Hematopoietic multipotent progenitor cell treated with erythropoietin and hydrocortisone succinate and interleukin-3 and kit ligand, for 15 days (in vitro differentiated cells): ENCODE results near the gene ALAS1.

Experiments
- DNase-seq: peaks from one replicate; pipeline ENCODE4 v3.0.0-alpha.2; 2015; ENCODE audit warnings: low spot score

The ALAS1 gene

DNA sequence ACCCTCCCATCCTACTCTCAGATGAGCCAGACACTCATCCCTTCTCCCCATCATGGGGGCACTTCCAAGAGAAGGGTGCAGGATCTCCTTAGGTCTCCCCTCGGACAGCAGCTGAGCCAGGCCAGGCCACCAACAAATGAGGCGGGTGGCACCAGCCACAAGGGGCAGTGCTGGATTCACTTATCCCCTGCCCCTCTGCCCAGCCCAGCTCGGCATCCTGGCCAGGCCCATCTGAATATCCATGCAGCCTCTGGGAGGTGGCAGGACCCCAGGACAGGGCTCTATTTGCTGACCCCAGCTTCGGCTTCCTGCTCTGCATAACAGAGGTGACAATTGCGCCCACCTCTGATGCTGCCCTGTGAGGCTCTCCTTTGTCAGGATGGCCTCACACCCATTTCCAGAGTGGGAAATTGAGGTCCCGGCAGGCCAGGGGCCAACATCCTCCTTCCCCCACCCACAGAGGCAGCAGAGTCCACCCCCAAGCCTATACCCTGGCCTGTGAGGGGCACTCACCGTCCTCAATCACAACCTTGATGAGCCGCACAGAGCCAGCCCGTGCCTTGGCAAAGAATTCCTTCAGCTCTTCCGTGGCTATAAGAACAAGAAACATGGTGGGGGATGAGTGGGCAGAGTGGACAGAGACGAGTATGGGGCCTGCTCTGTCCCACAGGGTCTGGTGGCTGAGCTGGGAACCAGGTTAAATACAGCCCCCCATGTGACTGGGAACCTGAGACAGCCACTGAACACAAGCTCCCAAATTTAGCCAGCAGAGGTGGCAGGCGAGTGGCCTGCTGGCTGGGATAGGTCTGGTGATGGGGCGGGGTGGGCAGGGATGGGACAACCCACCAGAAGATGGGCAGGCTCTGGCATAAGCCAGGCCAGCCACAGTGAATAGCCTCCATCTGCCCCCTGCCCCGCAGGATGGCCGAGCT is 36.8 kb downstream of the ALAS1 start:
- no peak for DNase-seq

DNA sequence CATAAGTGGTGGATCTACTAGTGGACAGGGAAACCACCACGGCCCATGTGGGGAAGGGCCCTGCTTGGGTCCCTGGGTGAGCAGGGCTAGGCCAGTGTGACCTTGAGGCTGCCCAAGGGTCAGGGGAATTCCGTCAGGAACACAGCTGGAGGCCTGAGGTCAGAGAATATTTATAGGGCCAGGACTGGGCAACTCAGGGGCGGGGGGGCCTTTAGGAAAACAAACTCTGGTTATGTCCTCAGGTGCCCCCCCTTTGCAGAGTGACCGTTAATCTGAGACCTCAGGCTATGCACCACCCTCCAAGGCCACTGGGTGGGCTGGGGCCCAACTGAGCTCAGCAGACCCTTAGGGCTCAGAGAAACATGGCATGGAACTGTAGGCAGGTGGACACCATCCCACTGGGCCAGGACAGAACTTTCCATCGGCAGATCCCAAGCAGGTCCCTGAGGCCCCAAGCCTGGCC is 38.5 kb downstream of the ALAS1 start:
- DNase-seq = no peak

DNA sequence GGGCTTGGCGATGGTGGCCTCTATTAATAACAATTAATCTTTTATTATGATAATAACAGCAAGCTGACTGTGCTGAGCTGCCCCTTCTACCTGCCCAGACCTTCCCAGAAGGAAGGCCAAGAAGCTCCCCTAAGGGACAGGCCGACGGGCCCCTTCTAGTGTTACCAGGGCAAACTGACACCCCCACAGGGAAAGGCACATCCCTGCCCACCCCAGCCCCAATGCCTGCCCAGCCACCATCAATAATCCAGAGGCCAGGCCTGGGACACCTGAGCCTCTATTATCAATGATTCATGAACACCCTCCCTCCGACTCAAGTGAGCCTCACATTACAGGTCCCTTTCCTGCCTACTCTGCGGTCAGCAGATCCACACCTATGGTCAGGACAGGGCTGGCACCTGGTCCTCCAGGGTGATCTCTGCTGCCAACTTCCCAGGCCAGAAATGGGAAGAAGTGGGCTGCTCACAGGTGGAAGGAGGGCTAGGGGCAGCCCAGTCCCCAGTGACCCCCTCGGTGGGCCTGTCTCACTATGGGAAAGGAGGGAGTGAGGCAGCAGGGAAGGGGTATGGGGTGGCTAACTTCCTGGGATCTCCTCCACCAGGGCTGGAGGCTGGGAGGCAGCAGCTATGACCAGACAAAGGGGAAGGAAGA is 39.2 kb downstream of the ALAS1 start:
- no peak for DNase-seq

DNA sequence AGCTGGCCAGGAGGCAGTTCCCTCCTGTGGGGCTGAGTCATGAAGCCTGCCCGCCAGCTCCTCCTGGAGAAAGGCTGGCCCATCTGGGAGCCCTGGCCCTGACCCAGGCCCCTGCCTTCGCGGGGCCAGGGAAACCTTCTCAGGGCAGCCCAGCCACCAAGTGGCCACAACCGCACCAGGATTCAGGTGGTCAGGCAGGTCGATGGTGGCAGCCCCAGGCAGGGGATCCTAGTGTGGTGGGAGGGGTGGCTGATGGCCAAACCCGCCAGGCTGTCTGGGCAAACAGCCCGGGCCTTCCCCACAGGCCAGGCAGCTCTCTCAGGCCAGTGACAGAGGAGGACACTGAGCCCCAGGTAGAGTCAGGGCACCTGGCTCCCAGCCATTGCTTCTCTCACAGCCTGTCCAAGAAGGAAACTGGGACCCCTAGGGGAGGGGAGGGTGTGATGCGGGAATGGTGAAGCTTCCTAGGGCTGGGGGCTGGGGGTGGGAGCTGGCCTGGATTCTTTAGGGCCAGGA is 39.8 kb downstream of the ALAS1 start:
- no peak for DNase-seq

DNA sequence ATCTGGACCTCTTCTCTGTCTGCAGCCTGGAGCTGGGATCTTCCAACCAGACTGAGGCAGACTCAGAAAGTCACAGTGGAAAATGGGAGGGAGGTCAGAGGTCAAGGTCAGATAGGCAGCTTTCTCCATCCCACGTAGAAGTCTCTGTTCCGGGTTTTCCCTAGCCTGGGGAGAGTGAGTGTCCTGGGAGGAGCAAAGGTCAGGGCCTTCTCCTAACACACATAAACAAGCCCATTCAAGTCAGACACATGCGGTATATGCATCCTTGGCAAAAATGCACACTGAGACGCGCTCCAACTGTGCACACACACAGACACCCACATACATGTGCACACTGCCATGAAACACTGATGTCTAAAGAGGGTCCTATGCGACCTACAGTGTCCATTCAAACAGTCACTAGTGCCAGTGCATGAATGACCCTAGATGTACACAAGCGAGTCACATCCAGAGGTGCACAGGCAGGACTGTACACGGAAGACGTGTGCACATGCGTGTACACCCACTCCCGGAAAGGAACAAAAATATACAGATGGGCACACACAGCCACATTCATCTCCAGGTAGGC is 40.3 kb downstream of the ALAS1 start:
- no peak for DNase-seq

DNA sequence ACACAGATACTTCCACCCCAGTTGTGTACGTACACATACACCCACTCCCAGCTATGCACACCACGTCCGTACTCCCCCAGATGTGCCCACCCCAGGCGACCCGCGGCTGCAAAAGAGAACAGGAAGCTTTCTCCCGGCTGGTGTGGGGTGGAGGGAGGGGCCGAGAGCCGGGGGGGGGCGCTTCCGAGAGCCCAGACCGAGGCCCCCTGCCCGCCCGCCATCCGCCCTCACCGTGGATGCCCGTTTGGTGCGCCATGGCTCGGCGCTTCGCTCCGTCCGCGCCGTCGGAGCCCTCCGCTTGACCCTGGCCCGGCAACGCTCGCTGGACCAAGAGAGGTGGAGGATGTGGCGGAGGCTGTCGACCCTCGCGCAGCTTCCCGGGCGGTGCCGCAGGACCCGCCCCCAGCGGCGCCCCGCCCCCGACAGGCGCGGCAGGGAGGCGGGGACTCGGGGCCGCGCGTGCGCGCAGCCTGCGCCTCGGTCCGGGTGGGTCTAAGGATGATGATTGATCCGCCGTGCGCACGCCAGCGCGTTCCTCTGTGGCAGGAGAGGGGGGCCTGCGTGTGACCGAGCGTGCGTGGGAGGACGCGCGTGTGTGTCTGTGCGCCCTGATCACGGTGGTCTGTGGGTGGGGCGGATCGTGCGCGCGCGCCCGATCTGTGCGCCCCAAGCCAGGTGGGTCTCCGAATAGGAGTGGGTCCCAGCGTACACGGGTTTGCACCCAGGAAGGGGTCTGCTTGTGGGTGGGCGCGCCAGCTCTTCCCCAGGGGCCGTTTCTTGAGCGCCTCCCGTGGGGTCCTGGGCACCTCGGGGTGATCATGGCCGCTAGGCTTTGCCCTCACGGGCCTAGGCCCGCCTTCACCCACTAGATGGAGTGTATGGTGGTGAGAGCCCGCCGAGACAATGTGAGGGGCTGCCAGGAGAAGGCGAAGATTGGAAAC is 41.1 kb downstream of the ALAS1 start, which contains the start of gene TWF2:
Gene TWF2, minus strand, starts transcription at position 398 of the 941 bp plus-strand sequence. Its CDS starts 142 bp downstream, at position 256.
- DNase-seq = peak; percentile 75

DNA sequence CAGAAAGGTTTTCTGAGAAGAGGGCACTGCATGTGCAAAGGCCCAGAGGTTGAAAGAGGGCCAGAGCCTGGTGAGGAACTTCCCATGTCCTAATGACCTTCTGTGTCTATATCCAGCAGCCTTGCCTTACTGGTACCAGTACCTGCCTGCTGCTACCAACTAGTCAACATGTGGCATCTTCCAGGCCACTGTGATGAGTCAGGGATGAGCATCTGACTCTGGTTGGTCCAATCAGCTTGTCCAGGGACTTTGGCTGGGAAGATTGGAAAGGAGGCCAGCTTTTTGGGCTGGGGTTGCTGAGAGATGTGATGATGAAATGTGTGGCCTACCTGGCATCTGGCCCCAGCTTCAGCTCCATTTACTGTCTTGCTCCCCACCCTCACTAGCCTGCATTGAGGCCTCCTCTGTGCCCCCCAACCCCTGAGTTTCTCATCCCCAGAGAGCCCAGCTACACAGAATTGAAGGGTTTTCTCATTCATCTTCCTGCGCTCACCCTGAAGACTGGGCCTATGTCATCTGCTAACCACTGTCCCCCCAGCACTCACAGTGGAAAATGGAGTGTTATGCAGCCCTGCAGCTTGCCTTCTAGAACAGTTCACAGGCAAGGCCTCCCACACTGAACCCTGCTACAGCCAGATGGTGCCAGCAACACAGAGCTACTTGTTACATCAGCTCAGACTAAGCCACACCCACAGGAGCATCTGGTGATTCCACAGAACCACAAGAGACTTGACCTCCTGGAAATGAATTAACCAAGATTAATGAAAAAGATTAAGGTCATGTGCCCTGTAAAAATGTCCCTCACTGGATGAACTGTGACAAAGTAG is 42.3 kb downstream of the ALAS1 start:
- DNase-seq = peak; percentile 85

DNA sequence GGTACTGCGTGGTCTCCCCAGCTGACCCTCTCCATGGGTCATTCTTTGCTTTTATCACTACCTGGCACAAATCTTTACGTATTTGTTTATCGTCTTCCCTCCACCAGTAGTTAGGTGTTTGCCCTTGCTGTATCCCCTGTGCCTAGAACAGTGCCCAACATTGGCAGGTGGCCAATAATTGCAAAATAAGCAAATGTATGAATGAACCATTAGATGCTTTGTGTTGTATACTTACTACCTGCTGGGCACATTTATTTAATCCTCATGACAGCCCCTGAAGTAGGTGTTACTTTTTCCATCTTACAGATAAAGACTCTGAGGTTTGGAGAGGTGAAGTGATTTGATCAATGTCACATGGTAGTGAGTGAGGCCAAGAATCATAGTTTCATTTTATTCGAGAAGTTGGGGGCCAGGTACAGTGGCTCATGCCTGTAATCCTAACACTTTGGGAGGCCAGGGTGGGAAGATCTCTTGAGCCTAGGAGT is 43.0 kb downstream of the ALAS1 start:
- no peak for DNase-seq

DNA sequence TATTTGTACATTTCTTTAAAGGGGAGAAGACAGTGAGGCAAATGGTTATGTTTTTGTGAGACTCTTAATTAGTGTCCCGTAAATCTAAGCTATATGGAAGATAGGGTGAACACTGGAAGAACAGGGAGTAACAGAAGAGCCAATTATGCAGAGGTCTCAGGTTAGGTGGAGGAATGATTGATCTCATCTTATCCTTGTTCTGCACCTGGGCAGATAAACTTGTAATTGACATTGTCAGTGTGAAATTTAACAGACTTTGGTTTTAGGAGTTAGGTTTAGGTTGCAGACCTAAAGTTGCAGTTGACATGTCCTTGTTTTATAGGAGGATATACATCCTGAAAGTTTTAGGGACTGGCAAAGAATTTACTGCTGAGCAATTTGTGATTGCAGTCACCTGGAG is 44.1 kb downstream of the ALAS1 start:
- DNase-seq = no peak

DNA sequence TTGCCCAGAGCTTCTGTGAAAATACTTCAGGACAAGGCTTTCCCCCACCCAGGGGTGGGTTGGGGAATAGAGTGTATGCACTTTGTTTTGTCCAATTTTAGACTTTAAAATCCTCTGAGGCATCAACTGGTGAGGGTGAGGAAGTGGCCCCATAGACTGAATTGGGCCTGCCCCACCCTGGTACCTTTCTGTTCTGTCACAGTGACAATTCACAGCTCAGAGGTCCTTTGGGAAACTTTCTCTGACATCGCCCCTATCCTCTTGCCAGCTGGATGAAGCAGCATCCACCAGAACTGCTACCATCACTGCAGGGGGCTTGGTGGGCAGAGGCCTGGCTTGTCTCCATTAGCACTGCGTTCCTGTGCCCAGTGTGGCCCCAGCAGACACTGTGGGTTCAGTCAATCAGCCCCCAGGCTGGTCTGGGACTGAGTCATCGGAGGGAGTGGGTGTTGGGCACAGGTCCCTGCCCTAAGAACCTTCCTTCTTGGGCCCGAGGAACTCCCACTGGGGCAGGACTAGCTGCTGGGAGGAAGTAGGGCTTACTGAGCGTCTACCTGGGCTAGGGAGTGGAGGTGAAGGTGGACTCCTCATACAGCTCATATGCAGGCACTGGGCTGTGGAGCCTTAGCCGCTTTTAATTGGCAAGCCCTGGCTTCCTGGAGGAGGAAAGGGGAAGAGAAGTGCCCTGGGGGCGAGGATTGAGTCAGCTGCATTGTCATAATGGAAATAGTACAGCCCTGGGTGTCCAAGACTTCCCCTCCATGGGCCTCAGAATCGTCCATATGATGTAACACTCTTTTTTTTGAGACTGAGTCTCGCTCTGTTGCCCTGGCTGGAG is 46.0 kb downstream of the ALAS1 start:
- no peak for DNase-seq

DNA sequence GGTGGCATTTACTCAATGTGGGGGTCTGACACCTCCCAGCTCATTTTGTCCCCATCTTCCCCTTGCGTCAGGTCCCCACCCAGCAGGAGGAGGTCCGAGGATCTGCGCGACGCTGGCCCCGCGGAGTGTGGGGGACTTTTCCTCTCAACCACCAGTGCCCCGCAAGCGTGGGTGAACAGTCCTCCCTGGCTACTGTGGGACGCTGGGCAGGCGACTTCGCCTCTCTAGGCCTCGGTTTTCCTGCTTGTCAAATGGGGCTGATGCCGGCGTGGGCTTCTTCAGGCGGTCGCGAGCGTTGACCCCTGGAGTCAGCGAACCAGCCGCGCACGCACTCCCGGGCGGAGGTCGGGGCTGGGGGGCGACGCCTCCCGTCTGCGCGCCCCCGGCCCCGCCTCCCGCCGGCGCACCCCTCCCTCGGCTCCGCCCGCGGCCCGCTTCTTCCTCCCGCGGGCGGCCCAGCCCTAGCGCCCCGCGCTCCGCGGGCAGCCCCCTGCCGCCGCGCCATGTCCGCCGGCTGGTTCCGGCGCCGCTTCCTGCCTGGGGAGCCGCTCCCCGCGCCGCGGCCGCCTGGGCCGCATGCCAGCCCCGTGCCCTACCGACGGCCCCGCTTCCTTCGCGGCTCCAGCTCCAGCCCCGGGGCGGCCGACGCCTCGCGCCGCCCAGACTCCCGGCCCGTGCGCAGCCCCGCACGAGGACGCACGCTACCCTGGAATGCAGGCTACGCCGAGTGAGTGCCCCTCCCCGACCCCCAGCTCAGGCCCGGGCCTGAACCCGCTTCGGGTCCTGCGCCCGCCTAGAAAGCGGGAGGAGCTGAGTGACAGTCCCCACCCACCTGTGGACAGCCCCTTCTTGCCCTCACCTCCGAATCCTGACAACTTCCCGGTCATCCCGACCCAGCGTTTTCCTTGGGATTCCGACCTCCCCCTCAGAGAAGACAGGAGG is 47.6 kb downstream of the ALAS1 start, which contains the start of gene PPM1M:
Gene PPM1M, plus strand, starts transcription at position 438 of the 942 bp plus-strand sequence. Its CDS starts 66 bp downstream, at position 504.
- DNase-seq = no peak

DNA sequence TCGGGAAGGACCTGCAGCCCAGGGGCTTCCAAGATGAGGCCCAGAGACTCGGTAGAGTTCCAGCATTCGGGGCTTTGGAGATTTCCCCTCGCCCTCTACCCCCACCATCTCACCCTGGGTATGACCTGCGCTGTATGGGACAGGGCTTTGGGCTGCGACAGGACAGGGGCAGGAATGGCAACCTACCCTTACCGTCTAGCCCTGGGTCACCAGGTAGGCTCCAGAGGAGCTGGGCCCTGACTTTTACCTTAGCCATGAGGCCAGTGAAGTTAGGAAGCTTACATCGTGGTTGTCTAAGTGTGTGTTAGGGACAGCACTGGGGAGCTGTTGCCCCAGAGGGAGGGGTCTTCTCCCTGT is 48.3 kb downstream of the ALAS1 start:
- no peak for DNase-seq

DNA sequence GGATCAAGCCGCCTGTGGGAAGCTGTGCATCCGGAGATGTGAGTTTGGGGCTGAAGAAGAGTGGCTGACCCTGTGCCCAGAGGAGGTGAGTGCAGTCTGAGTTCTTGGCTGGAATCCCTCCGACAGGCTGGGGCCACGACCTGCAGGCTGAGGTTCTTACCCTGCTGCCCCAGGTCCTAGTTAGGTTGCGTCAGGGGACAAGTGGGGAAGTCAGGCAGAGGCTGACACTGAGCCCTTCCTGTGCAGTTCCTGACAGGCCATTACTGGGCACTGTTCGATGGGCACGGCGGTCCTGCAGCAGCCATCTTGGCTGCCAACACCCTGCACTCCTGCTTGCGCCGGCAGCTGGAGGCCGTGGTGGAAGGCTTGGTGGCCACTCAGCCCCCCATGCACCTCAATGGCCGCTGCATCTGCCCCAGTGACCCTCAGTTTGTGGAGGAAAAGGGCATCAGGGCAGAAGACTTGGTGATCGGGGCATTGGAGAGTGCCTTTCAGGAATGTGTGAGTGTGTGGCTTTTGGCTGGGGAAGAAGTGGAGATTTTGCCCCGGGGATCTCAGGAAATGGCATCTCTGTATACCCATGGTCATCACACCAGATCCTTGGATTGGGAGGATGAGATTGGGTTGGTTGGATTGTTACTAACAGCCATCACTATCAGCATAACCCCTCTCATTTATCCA is 48.9 kb downstream of the ALAS1 start:
- DNase-seq = no peak

DNA sequence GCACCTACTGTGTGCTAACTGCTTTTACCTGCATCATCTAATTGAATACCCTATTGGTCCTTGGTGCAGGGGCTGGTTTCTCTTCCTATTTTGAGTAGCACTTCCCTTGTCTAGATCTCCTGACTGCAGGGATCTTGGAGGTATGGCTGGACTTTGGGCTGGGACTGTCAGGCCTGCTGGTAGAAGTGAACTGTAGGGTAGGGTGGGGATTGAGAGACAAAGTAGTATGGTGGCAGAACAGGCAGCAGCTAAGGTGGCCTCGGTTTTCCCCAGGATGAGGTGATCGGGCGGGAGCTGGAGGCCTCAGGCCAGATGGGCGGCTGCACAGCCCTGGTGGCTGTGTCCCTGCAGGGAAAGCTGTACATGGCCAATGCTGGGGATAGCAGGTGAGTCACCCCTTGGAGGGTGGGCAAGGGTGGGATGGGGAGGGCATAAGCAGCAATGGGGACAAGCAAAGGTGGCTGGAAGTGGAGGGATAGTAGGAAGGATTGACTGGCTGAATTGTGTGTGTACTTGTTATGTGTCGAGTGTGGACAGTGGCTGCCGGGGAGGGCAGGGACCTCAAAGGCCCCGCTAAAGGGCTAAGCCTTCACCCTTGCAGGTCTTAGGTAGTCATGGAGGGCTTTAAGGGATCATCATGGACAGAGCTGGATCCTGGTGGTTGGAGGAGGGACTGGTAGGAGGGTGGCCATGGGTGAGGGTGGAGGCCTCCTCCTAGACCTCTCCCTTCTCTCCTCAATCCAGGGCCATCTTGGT is 49.6 kb downstream of the ALAS1 start:
- no peak for DNase-seq

DNA sequence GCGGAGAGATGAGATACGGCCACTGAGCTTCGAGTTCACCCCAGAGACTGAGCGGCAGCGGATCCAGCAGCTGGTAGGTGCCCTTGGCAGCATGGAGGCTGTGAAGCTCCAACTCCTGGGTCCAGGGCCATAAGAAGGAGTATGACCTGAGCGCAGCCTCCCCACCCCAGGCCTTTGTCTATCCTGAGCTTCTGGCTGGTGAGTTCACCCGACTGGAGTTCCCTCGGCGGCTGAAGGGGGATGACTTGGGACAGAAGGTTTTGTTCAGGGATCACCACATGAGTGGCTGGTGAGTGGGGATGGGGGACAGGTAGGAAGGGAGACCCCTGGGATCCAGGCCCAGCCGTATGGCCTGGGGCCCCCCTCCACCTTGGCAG is 50.2 kb downstream of the ALAS1 start:
- DNase-seq = no peak

DNA sequence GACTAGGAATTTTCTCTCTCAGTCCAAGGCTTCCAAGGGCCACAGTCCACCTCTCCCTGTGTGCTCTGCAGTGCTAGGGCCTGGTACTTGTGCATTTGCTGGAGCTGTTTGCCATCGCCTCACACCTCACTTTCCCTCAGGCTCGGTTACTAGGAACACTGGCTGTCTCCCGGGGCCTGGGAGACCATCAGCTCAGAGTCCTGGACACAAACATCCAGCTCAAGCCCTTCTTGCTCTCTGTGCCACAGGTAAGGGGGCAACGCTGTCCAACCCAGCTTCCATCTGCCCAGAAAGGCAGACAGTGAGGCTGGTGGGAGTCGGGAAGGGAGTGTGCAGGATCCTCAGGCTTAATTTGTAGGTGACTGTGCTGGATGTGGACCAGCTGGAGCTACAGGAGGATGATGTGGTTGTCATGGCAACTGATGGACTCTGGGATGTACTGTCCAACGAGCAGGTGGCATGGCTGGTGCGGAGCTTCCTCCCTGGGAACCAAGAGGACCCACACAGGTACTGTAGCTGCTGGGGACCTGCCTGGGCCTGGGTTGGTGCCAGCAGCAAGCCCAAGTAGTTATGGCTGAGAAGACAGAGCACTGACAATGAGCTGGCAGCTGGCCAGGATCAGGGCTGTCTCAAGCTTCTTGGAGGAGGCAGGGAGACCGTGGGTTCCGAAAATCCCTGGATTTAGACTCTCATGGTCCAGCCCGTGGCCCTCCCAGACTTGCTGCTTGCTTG is 51.0 kb downstream of the ALAS1 start:
- DNase-seq = no peak
